Measurements from ENCODE around the gene BCAS1.
"Not testable (repeated sequence)": the region's sequence is repeated elsewhere in the genome, so short reads cannot be mapped to it uniquely, and the experiment has no call there.

BCAS1 gene

DNA sequence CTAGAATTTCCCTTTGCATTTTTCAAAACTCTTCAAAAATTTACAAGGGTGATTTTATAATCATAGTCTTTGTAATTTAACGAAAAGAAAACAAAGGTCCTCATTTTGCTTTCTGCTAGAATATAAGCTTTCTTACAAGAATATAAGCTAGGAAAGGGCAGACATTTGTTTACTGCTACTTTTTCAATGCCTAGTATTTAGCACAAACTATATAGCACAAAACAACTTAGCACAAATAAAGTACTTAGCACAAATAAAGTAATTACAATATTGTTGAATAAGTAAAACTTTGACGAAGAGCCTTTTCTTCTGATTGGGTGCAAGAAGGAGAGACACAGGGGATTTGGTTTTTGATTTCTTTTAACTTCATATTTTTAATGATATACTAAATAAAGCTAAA lies 87.8 kb downstream of the BCAS1 start:
- no CpG with 5 or more reads among the region's 2 CpGs for WGBS
- H3K27ac ChIP-seq (ENCODE audit: low read depth, low read length): no peak overlapping the region
- H3K9ac ChIP-seq (ENCODE audit: low read depth, low read length): no peak overlapping the region
- no peaks in the 10 kb centered on the region for H3K4me1 ChIP-seq (ENCODE audit: insufficient read depth, low read length)
- no peaks in the 10 kb centered on the region for H3K9me3 ChIP-seq (ENCODE audit: insufficient read depth, low read depth, low read length)
- no peaks in the 10 kb centered on the region for H3K27me3 ChIP-seq (ENCODE audit: insufficient read depth, low read length)
- H3K4me3 ChIP-seq (ENCODE audit: low read length): no peak overlapping the region
- H3K36me3 ChIP-seq (ENCODE audit: insufficient read depth, low read length): no peaks in the 10 kb centered on the region

DNA sequence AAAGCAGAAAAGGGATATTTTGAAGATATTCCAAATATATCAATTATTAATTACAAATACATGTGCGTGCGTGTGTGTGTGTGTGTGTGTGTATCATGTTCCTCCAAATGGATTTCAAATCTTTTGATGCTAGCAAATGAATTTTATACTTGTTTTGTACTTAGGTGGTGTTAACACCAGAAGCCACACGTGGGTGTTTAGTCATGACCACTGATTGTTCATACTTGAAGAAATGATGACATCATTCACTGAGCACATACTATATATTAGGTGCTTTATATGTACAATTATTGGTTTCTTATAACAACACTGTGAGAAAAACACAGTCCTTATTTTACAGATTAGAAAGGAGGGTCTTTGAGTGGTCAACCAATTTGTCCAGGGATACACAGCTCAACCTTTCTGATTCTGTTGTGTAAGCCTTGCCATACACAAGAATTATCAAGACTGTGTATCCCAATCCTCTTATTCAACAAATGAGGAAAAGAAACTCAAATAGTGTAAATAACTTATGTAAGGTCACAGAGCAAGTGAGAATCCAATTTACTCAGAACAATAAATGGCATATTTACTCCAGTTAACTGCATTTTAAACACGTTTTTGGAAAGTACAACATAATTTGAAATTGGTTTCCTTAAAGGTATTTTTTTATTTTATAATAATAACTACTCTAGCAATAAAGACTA lies 88.5 kb downstream of the BCAS1 start:
- H3K4me3 ChIP-seq (ENCODE audit: low read length): no peak overlapping the region
- H3K27ac ChIP-seq (ENCODE audit: low read depth, low read length): no peak overlapping the region
- no peak overlapping the region for H3K9ac ChIP-seq (ENCODE audit: low read depth, low read length)
- no peaks in the 10 kb centered on the region for H3K9me3 ChIP-seq (ENCODE audit: insufficient read depth, low read depth, low read length)
- no peaks in the 10 kb centered on the region for H3K4me1 ChIP-seq (ENCODE audit: insufficient read depth, low read length)
- no peaks in the 10 kb centered on the region for H3K36me3 ChIP-seq (ENCODE audit: insufficient read depth, low read length)
- WGBS: 64% methylated on average over 3 of the region's 4 CpGs
- no peaks in the 10 kb centered on the region for H3K27me3 ChIP-seq (ENCODE audit: insufficient read depth, low read length)

DNA sequence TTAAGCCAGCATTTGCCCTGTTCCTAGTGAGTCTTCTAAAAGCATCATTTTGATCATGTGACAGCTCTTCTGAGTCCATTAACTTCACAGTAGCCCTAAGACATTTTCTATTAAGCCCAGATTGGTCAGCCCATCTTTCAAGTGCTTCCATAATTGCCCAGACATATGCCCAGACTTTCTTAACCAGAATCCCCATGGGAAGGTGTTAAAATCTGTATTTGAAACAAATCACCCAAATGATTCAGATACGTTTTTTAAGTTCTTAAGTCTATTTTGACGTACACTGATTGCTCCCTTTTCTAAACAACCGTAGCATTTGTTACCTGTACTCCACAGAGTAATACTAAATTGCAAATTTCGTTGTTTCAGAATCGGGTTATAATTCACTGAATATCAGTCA lies 89.3 kb downstream of the BCAS1 start:
- 96% methylated on average over 5 of the region's 5 CpGs for WGBS
- Histone ChIP-seq H3K9ac (ENCODE audit: low read depth, low read length) (no peak overlapping the region), H3K9me3 (ENCODE audit: insufficient read depth, low read depth, low read length) (no peaks in the 10 kb centered on the region), H3K4me1 (ENCODE audit: insufficient read depth, low read length) (no peaks in the 10 kb centered on the region), H3K27ac (ENCODE audit: low read depth, low read length) (no peak overlapping the region), H3K4me3 (ENCODE audit: low read length) (no peak overlapping the region), H3K27me3 (ENCODE audit: insufficient read depth, low read length) (no peaks in the 10 kb centered on the region), H3K36me3 (ENCODE audit: insufficient read depth, low read length) (no peaks in the 10 kb centered on the region)

DNA sequence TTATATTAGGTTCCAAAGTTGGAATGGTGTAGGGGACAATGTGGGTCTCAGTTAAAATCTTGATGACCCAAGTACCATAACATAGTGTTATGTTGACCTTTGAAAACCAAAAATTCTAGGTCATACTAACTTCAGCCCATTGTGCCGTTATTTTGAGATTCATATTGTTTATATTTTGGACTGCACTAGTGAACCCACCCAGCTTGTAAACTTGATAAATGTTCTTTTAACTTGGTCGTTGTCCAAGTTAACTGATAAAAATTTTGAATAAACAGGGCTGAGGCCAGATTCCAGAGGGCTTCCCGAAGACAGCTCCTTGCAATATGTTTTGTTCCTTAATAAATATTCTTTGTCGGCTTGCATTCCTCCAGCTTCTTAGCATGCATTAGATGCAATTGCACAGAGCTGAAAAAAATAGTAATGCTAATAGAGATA lies 90.3 kb downstream of the BCAS1 start:
- WGBS: 89% methylated on average over 3 of the region's 4 CpGs
- H3K4me3 ChIP-seq (ENCODE audit: low read length): no peak overlapping the region
- no peaks in the 10 kb centered on the region for H3K4me1 ChIP-seq (ENCODE audit: insufficient read depth, low read length)
- no peaks in the 10 kb centered on the region for H3K36me3 ChIP-seq (ENCODE audit: insufficient read depth, low read length)
- no peaks in the 10 kb centered on the region for H3K9me3 ChIP-seq (ENCODE audit: insufficient read depth, low read depth, low read length)
- no peak overlapping the region for H3K27ac ChIP-seq (ENCODE audit: low read depth, low read length)
- no peaks in the 10 kb centered on the region for H3K27me3 ChIP-seq (ENCODE audit: insufficient read depth, low read length)
- no peak overlapping the region for H3K9ac ChIP-seq (ENCODE audit: low read depth, low read length)

DNA sequence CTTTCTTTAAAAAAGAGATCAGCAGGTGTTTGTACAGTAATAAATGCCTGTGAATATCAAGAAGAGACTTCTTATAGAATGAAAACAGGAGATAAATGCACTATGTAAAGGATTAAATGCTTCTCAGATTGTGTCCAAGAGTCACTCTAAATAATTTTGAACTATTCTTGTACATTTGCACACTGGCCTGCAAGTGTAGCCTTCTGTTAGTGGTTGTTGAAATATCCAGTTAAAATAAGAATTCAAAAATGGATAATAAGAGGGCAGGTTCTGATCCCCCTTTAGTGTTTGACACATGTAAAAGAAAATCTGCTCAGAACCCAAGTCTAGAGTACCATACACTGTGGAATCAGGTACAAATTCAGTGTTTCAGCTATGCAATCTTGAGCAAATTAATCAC lies 91.9 kb downstream of the BCAS1 start:
- H3K27ac ChIP-seq (ENCODE audit: low read depth, low read length): no peak overlapping the region
- H3K9ac ChIP-seq (ENCODE audit: low read depth, low read length): no peak overlapping the region
- H3K9me3 ChIP-seq (ENCODE audit: insufficient read depth, low read depth, low read length): no peaks in the 10 kb centered on the region
- H3K27me3 ChIP-seq (ENCODE audit: insufficient read depth, low read length): no peaks in the 10 kb centered on the region
- no peak overlapping the region for H3K4me3 ChIP-seq (ENCODE audit: low read length)
- H3K4me1 ChIP-seq (ENCODE audit: insufficient read depth, low read length): no peaks in the 10 kb centered on the region
- H3K36me3 ChIP-seq (ENCODE audit: insufficient read depth, low read length): no peaks in the 10 kb centered on the region

DNA sequence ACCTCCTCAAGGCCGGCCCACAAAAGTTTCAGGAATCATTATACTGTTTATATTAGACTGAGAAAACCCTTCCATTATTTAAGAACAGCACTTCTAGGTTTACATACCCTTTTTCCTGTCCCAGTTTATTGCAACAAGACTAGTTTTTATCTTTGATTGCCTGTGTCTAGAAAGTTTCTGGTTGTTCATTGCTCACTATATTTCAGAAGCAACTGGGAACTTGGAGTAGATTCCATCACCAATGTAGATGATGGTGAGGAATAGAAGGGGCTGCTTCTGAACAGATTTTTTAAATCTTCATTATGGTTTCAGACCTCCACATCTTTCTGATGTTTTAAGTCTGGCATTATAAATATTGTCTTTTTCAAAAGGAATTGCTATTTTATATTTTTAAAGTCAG lies 93.0 kb downstream of the BCAS1 start:
- Histone ChIP-seq H3K9me3 (ENCODE audit: insufficient read depth, low read depth, low read length) (no peaks in the 10 kb centered on the region), H3K36me3 (ENCODE audit: insufficient read depth, low read length) (no peaks in the 10 kb centered on the region), H3K27ac (ENCODE audit: low read depth, low read length) (no peak overlapping the region), H3K4me3 (ENCODE audit: low read length) (no peak overlapping the region), H3K4me1 (ENCODE audit: insufficient read depth, low read length) (no peaks in the 10 kb centered on the region), H3K9ac (ENCODE audit: low read depth, low read length) (no peak overlapping the region), H3K27me3 (ENCODE audit: insufficient read depth, low read length) (no peaks in the 10 kb centered on the region)
- WGBS: 92% methylated on average over 1 of the region's 1 CpG

DNA sequence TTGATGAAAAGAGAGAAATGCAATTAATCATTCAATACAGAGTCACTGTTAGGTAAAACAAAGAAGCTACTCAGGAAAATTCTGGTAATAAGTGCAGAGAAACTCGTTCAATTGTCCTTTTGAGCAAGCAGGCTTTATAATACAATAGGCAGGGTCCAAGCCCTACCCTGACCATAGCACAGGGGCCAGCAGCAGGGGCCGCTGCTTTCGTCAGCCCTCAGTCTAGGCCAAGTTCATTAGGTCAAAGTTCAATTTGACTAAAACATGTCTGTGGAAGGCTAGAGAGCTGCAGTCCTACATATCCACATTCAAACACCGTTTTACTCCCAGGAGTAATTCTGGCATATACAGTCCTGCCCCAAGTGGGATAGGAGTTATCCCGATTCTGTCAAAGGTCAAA lies 94.6 kb downstream of the BCAS1 start:
- Histone ChIP-seq H3K9ac (ENCODE audit: low read depth, low read length) (no peak overlapping the region), H3K27me3 (ENCODE audit: insufficient read depth, low read length) (no peaks in the 10 kb centered on the region), H3K27ac (ENCODE audit: low read depth, low read length) (no peak overlapping the region), H3K9me3 (ENCODE audit: insufficient read depth, low read depth, low read length) (no peaks in the 10 kb centered on the region), H3K4me1 (ENCODE audit: insufficient read depth, low read length) (no peaks in the 10 kb centered on the region), H3K36me3 (ENCODE audit: insufficient read depth, low read length) (no peaks in the 10 kb centered on the region), H3K4me3 (ENCODE audit: low read length) (no peak overlapping the region)
- 93% methylated on average over 5 of the region's 5 CpGs for WGBS

DNA sequence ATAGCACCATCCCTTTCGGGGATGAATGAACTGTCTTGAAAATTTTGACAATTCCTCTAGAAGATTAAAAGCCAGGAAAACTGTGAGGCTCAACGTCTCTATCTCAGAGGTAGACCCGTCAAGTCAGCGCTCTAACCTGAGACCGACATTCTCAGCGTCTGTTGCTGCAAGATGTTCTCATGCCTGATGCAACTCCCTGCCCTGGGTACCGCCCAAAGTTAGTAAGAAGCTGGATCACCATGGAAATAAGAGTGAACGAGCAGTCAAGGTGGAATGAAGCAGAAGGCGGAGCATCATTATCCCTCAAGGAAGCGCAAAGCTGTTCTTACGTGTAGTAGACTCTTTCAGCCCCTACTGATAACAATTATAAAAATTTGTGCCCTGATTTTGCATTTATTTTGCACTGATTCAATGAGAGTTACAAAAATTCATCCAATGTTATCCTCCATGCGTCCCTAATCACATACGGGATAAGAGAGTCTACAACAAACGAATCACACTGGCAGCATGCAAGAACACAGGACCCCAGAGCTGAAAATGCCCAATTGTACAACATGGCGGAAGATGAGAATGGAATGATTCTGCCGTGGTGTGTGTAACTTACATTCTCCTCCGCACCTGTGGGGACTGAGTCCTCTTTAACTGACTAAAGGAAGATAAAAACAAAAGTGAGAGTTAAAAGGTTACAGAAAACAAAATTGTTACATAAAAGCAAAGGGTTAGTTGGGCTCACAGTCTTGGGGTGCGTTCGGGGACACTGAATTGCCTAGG lies 95.4 kb downstream of the BCAS1 start:
- no peaks in the 10 kb centered on the region for H3K27me3 ChIP-seq (ENCODE audit: insufficient read depth, low read length)
- H3K9me3 ChIP-seq (ENCODE audit: insufficient read depth, low read depth, low read length): no peaks in the 10 kb centered on the region
- H3K9ac ChIP-seq (ENCODE audit: low read depth, low read length): no peak overlapping the region
- no peak overlapping the region for H3K27ac ChIP-seq (ENCODE audit: low read depth, low read length)
- no peaks in the 10 kb centered on the region for H3K4me1 ChIP-seq (ENCODE audit: insufficient read depth, low read length)
- no peak overlapping the region for H3K4me3 ChIP-seq (ENCODE audit: low read length)
- WGBS: 93% methylated on average over 17 of the region's 19 CpGs
- H3K36me3 ChIP-seq (ENCODE audit: insufficient read depth, low read length): no peaks in the 10 kb centered on the region

DNA sequence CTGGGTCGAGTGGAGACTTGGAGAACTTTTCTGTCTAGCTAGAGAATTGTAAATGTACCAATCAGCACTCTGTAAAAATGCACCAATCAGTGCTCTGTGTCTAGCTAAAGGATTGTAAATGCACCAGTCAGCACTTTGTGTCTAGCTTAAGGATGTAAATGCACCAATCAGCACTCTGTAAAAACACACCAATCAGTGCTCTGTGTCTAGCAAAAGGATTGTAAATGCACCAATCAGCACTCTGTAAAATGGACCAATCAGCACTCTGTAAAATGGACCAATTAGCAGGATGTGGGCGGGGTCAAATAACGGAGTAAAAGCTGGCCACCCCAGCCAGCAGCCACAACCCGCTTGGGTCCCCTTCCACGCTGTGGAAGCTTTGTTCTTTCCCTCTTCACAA lies 96.5 kb downstream of the BCAS1 start:
- not testable (repeated sequence) for H3K9ac ChIP-seq (ENCODE audit: low read depth, low read length); H3K27me3 ChIP-seq (ENCODE audit: insufficient read depth, low read length); H3K4me1 ChIP-seq (ENCODE audit: insufficient read depth, low read length); H3K9me3 ChIP-seq (ENCODE audit: insufficient read depth, low read depth, low read length); H3K4me3 ChIP-seq (ENCODE audit: low read length); H3K36me3 ChIP-seq (ENCODE audit: insufficient read depth, low read length); H3K27ac ChIP-seq (ENCODE audit: low read depth, low read length)
- WGBS: 87% methylated on average over 5 of the region's 5 CpGs

DNA sequence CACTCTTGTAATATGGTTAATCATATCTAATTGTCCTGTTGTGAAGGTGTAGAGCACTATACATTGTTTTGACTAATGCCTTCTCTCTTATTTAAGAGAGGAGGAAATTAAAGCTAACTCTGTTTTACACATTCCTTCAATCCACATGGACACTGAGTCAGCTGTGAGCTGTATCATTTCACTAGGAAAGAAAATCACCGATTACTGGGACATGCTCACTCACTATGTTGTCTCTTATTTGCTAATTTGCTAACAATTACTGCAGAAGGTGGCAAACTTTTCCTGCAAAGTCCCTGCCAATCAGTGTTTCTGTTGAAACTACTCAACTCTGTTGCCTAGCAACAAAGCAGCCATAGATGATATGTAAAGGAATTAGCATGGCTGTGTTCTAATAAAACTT lies 98.2 kb downstream of the BCAS1 start:
- Histone ChIP-seq H3K4me1 (ENCODE audit: insufficient read depth, low read length) (no peaks in the 10 kb centered on the region), H3K9ac (ENCODE audit: low read depth, low read length) (no peak overlapping the region), H3K9me3 (ENCODE audit: insufficient read depth, low read depth, low read length) (no peaks in the 10 kb centered on the region), H3K27ac (ENCODE audit: low read depth, low read length) (no peak overlapping the region), H3K36me3 (ENCODE audit: insufficient read depth, low read length) (no peaks in the 10 kb centered on the region), H3K27me3 (ENCODE audit: insufficient read depth, low read length) (no peaks in the 10 kb centered on the region), H3K4me3 (ENCODE audit: low read length) (no peak overlapping the region)
- 83% methylated on average over 1 of the region's 1 CpG for WGBS

DNA sequence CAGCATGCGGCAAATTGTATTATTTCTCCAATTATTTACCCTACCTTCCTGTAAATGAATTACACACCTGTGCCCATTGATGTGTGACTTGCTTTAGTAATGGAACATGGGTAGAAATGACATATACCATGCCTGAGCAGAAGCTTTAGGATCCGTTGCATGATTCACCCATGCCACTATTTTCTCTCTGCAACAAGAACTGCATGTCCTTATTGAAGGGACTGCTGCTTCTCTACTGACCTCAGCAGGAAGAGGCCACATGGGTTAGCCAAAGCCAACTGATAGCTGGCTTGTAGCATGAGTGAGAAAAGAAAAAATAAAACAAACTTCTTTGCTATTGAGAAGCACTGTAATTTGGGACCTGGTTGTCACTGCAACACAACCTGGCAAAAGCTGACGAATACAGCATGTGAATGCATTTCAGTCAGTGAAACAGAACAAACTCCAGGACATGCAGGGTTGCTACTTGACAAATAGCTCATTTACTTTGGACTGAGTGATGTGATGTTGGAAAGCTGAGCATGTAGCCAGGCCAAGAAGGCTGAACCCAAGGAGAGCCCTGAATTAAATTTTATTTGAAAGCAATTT lies 99.2 kb downstream of the BCAS1 start:
- Histone ChIP-seq H3K4me3 (ENCODE audit: low read length) (no peak overlapping the region), H3K27me3 (ENCODE audit: insufficient read depth, low read length) (no peaks in the 10 kb centered on the region), H3K27ac (ENCODE audit: low read depth, low read length) (no peak overlapping the region), H3K9me3 (ENCODE audit: insufficient read depth, low read depth, low read length) (no peaks in the 10 kb centered on the region), H3K36me3 (ENCODE audit: insufficient read depth, low read length) (no peaks in the 10 kb centered on the region), H3K4me1 (ENCODE audit: insufficient read depth, low read length) (no peaks in the 10 kb centered on the region), H3K9ac (ENCODE audit: low read depth, low read length) (no peak overlapping the region)
- WGBS: 93% methylated on average over 2 of the region's 3 CpGs

Data from HUES64 (cell line).